ENCODE measurements around the gene CNST.

DNA sequence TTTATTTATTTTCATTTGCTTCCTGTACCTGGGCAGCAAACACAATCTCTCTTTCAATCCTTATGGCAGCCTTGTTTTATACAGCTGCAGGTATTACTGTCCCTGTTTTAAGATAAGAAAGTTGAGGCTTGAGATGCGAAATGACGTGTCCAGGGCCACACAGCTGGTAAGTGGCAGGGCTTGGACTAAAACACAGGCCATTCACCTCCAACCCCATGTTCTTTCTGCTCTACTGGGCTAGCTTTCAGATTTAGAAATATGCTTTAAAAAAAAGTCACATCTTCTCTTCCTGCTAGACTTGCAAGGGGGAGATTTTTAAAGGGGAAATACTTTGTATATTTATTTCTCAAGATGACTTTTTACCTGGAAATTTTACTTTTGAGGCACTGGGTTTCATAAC is 62.8 kb downstream of the CNST start:
- TF ChIP-seq, protein P1, sequence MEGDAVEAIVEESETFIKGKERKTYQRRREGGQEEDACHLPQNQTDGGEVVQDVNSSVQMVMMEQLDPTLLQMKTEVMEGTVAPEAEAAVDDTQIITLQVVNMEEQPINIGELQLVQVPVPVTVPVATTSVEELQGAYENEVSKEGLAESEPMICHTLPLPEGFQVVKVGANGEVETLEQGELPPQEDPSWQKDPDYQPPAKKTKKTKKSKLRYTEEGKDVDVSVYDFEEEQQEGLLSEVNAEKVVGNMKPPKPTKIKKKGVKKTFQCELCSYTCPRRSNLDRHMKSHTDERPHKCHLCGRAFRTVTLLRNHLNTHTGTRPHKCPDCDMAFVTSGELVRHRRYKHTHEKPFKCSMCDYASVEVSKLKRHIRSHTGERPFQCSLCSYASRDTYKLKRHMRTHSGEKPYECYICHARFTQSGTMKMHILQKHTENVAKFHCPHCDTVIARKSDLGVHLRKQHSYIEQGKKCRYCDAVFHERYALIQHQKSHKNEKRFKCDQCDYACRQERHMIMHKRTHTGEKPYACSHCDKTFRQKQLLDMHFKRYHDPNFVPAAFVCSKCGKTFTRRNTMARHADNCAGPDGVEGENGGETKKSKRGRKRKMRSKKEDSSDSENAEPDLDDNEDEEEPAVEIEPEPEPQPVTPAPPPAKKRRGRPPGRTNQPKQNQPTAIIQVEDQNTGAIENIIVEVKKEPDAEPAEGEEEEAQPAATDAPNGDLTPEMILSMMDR (IDR thresholded peaks at IDR 0.05; ENCODE audit: low read depth, low read length), result no peak
- TF ChIP-seq EZH2phosphoT487 (IDR thresholded peaks at IDR 0.05; ENCODE audit: low read depth), result no peak
